GM23338 (cell line): ENCODE measurements around the gene FECH. TPM values are rescaled to one million over a fixed set of nuclear protein-coding genes. Genes with fewer than 3 reads are reported as not detected.
A peak's percentile ranks its signal among the peaks of the same experiment; 100 is the strongest.

Experiments
- ATAC-seq: fragments of 200-7000 bp; cut with Tn5 transposase; 3 replicates; pipeline ENCODE4 v1.9.1; 2020
- DNase-seq: peaks from one replicate; pipeline ENCODE4 v3.0.0-alpha.2; 2015; ENCODE audit warnings: low spot score
- H2AFZ ChIP-seq: fragments of 200-600 bp; sonication (generic); 2 replicates; pipeline ENCODE4 v1.8.0; 2016; ENCODE audit warnings: antibody characterized with exemption, mild to moderate bottlenecking, moderate library complexity
- H3F3A ChIP-seq: fragments of 200-600 bp; sonication (generic); replicated peaks from 2 replicates; pipeline ENCODE4 v1.8.0; 2017; ENCODE audit warnings: antibody characterized with exemption, mixed run types, low read depth
- H3K27ac ChIP-seq: fragments of 200-600 bp; sonication (generic); 2 replicates; pipeline ENCODE4 v1.6.1; 2016; ENCODE audit warnings: low read depth
- H3K27me3 ChIP-seq: fragments of 200-600 bp; sonication (generic); 2 replicates; pipeline ENCODE4 v1.8.0; 2016; ENCODE audit warnings: mild to moderate bottlenecking, mixed run types, moderate library complexity; ENCODE audit not compliant: insufficient read depth
- H3K36me3 ChIP-seq: fragments of 200-600 bp; sonication (generic); 2 replicates; pipeline ENCODE4 v1.8.0; 2016; ENCODE audit warnings: mild to moderate bottlenecking; ENCODE audit not compliant: insufficient read depth
- H3K4me1 ChIP-seq: fragments of 200-600 bp; sonication (generic); 2 replicates; pipeline ENCODE4 v1.8.0; 2016; ENCODE audit warnings: mild to moderate bottlenecking, moderate library complexity; ENCODE audit not compliant: insufficient read depth
- H3K4me2 ChIP-seq: fragments of 200-600 bp; sonication (generic); 2 replicates; pipeline ENCODE4 v1.7.1; 2017; ENCODE audit warnings: mixed run types
- H3K4me3 ChIP-seq: fragments of 200-600 bp; sonication (generic); 2 replicates; pipeline ENCODE4 v1.6.1; 2016; ENCODE audit warnings: mixed run types
- H3K79me2 ChIP-seq: fragments of 200-600 bp; sonication (generic); replicated peaks from 2 replicates; pipeline ENCODE4 v1.8.0; 2017; ENCODE audit warnings: mild to moderate bottlenecking; ENCODE audit not compliant: insufficient read depth
- H3K9me2 ChIP-seq: fragments of 200-600 bp; sonication (generic); 2 replicates; pipeline ENCODE4 v1.8.0; 2017; ENCODE audit not compliant: insufficient read depth
- H4K20me1 ChIP-seq: fragments of 200-600 bp; sonication (generic); replicated peaks from 2 replicates; pipeline ENCODE4 v1.8.0; 2017; ENCODE audit warnings: mild to moderate bottlenecking; ENCODE audit not compliant: insufficient read depth
- H3K27ac Mint-ChIP-seq: 2 replicates; pipeline ENCODE4 v1.8.0; 2020; ENCODE audit warnings: inconsistent platforms, mild to moderate bottlenecking, moderate library complexity, mixed read lengths
- H3K27me3 Mint-ChIP-seq: 3 replicates; pipeline ENCODE4 v1.8.0; 2022; ENCODE audit warnings: low read depth, mild to moderate bottlenecking, moderate library complexity, mixed read lengths, inconsistent platforms; ENCODE audit not compliant: insufficient read depth, poor library complexity
- H3K36me3 Mint-ChIP-seq: 3 replicates; pipeline ENCODE4 v1.8.0; 2021; ENCODE audit warnings: low read depth, mild to moderate bottlenecking, inconsistent platforms, moderate library complexity, mixed read lengths
- H3K4me1 Mint-ChIP-seq: 3 replicates; pipeline ENCODE4 v1.8.0; 2020; ENCODE audit warnings: mild to moderate bottlenecking, inconsistent platforms, mixed read lengths
- H3K4me3 Mint-ChIP-seq: 3 replicates; pipeline ENCODE4 v1.8.0; 2021; ENCODE audit warnings: moderate library complexity, mild to moderate bottlenecking, inconsistent platforms, mixed read lengths
- H3K9me3 Mint-ChIP-seq: 3 replicates; pipeline ENCODE4 v1.8.0; 2020; ENCODE audit warnings: moderate library complexity, mild to moderate bottlenecking, inconsistent platforms, mixed read lengths
- CREB1 ChIP-seq: fragments of 250-450 bp; sonication (Bioruptor Pico); IDR thresholded peaks from 2 replicates; pipeline ENCODE4 v1.5.0; 2020; ENCODE audit warnings: low read depth, mild to moderate bottlenecking, moderate library complexity
- CTCF ChIP-seq, 2 experiments: fragments of 200-600 bp in 1 of 2; sonication (generic) in 1 of 2; conservative IDR thresholded peaks; 2 replicates each; pipeline versions ENCODE4 v1.5.1 to v1.6.1; 2016 to 2017; ENCODE audit warnings: antibody characterized with exemption in 2 of 2, low read depth in 2 of 2, mild to moderate bottlenecking in 2 of 2, moderate library complexity in 1 of 2
- JUNB ChIP-seq: IDR thresholded peaks from one replicate; pipeline ENCODE4 v1.6.1; 2016; ENCODE audit warnings: antibody characterized with exemption; ENCODE audit not compliant: unreplicated experiment
- REST ChIP-seq: IDR thresholded peaks from one replicate; pipeline ENCODE4 v1.6.1; 2018; ENCODE audit warnings: antibody characterized with exemption; ENCODE audit not compliant: unreplicated experiment
- STAT1 ChIP-seq: IDR thresholded peaks from one replicate; pipeline ENCODE4 v1.6.1; 2016; ENCODE audit warnings: antibody characterized with exemption; ENCODE audit not compliant: unreplicated experiment
- ZNF114 ChIP-seq: fragments of 250-450 bp; sonication (Bioruptor Pico); IDR thresholded peaks from 2 replicates; pipeline ENCODE4 v1.5.0; 2020; ENCODE audit warnings: mild to moderate bottlenecking, moderate library complexity
- ZNF462 ChIP-seq: fragments of 250-450 bp; sonication (Bioruptor Pico); IDR thresholded peaks from 2 replicates; pipeline ENCODE4 v1.5.0; 2020; ENCODE audit warnings: mild to moderate bottlenecking, moderate library complexity
- polyA plus RNA-seq: library from polyadenylated mRNA; unstranded; fragments of >200 nt; fragmentation: Nextera tagmentation; extraction: Ambion mirVana; gene quantifications from 2 replicates; pipeline ENCODE4 v1.2.1, GENCODE V29; 2016
- total RNA-seq: library from RNA; depleted of rRNA; stranded (reverse); fragments of >200 nt; shearing (Covaris generic); gene quantifications from 2 replicates; pipeline ENCODE4 v1.2.3, GENCODE V29; 2014

FECH gene
- total and polyA plus RNA-seq, 2 experiments from 2014 or later, result 5.8 to 35.5 TPM

GRCh38 chr18:57533868-57534510 lies 52.5 kb downstream of the FECH start:
- peak overlapping the region; percentile 48; the same call in 1 of the 2 replicates for H3K27ac ChIP-seq
- no peaks in the 10 kb centered on the region for H3K27me3 ChIP-seq
- H3K9me2 ChIP-seq, result no peaks in the 10 kb centered on the region; the same call in 1 of the 2 replicates
- no peaks in the 10 kb centered on the region for H3K79me2 ChIP-seq
- Mint-ChIP-seq H3K9me3 (no peaks in the 10 kb centered on the region), H3K4me1 (peaks cover 27% of the 10 kb centered on the region), H3K4me3 (no peak overlapping the region), H3K27me3 (peaks cover 8% of the 10 kb centered on the region), H3K27ac (no peak overlapping the region), H3K36me3 (no peaks in the 10 kb centered on the region)
- no peaks in the 10 kb centered on the region for H3F3A ChIP-seq
- no peaks in the 10 kb centered on the region for H3K36me3 ChIP-seq
- H2AFZ ChIP-seq, result peak overlapping the region; percentile 83
- H3K4me3 ChIP-seq, result no peak overlapping the region
- H3K4me1 ChIP-seq, result peaks cover 12% of the 10 kb centered on the region
- H3K4me2 ChIP-seq, result peak overlapping the region; percentile 58; the same call in 1 of the 2 replicates
- TF ChIP-seq ZNF462, result no peak
- ATAC-seq (no peak), DNase-seq (no peak)
- no peaks in the 10 kb centered on the region for H4K20me1 ChIP-seq

GRCh38 chr18:57533006-57533867 lies 53.3 kb downstream of the FECH start:
- Histone ChIP-seq H3F3A (no peaks in the 10 kb centered on the region), H3K36me3 (no peaks in the 10 kb centered on the region), H3K4me1 (peaks cover 12% of the 10 kb centered on the region), H3K4me2 (peak overlapping the region; percentile 58), H3K9me2 (no peaks in the 10 kb centered on the region; the same call in 1 of the 2 replicates), H2AFZ (peak overlapping the region; percentile 83), H3K4me3 (no peak overlapping the region), H3K27ac (peak overlapping the region; percentile 48; the same call in 1 of the 2 replicates), H3K27me3 (no peaks in the 10 kb centered on the region), H3K79me2 (no peaks in the 10 kb centered on the region), H4K20me1 (no peaks in the 10 kb centered on the region)
- H3K36me3 Mint-ChIP-seq, result no peaks in the 10 kb centered on the region
- H3K9me3 Mint-ChIP-seq, result no peaks in the 10 kb centered on the region
- peak overlapping the region; percentile 1 for H3K27ac Mint-ChIP-seq
- H3K27me3 Mint-ChIP-seq, result peaks cover 8% of the 10 kb centered on the region
- DNase-seq, result peak; percentile 56
- peak overlapping the region; percentile 3; the same call in 2 of the 3 replicates for H3K4me3 Mint-ChIP-seq
- ATAC-seq, result peak; percentile 82
- peaks cover 30% of the 10 kb centered on the region for H3K4me1 Mint-ChIP-seq
- TF ChIP-seq JUNB (no peak), CREB1 (CRISPR knock-in tag) (no peak), REST (no peak), ZNF114 (CRISPR knock-in tag) (no peak), CTCF (conservative IDR thresholded peaks at IDR 0.05; ENCODE audit: low read depth in 2 of 2) (no peak), STAT1 (no peak)
